D721Med (cell line): Measurements from ENCODE around the gene ASPDH.

Experiments used
- DNase-seq: peaks from one replicate; pipeline ENCODE4 v3.0.0; 2011; ENCODE audit warnings: low spot score; ENCODE audit not compliant: insufficient read length
- FAIRE-seq: peaks from 2 replicates; lab custom pipeline; 2011; peaks lifted over from hg19 to GRCh38; lab: Jason Lieb, UNC
- CTCF ChIP-seq: IDR thresholded peaks from 2 replicates; pipeline ENCODE4 v1.5.1; 2012; ENCODE audit warnings: mild to moderate bottlenecking, control low read depth; ENCODE audit not compliant: insufficient read depth; ENCODE audit errors: missing control alignments

Gene ASPDH

GRCh38 chr19:50500753-50501151 is 13.0 kb downstream of the ASPDH start:
- DNase-seq: no peak
- TF ChIP-seq CTCF: no peak
- FAIRE-seq: no peak

- FAIRE-seq (no peak), DNase-seq (no peak)
Observed at GRCh38 chr19:50500060-50500752, 13.5 kb downstream of the ASPDH start.

GRCh38 chr19:50498219-50499056 is 15.3 kb downstream of the ASPDH start:
- DNase-seq (no peak), FAIRE-seq (no peak)
- no peak for TF ChIP-seq CTCF

More at GRCh38 chr19:50500060-50500752, 13.5 kb downstream of the ASPDH start:
- no peak for TF ChIP-seq CTCF

GRCh38 chr19:50497022-50497405 is 16.7 kb downstream of the ASPDH start:
- DNase-seq: no peak
- TF ChIP-seq CTCF: no peak
- no peak for FAIRE-seq

- FAIRE-seq: no peak
- no peak for DNase-seq
- no peak for TF ChIP-seq CTCF
Observed at GRCh38 chr19:50496189-50497021, 17.3 kb downstream of the ASPDH start.

GRCh38 chr19:50495020-50495531 is 18.6 kb downstream of the ASPDH start:
- TF ChIP-seq CTCF: no peak
- FAIRE-seq (no peak), DNase-seq (no peak)
